Hepatocyte (in vitro differentiated cells): ENCODE measurements around the gene TCN2. TPM values are rescaled to one million over a fixed set of nuclear protein-coding genes. Genes with fewer than 3 reads are reported as not detected.
"Not testable (repeated sequence)": the region's sequence is repeated elsewhere in the genome, so short reads cannot be mapped to it uniquely, and the experiment has no call there.

ENCODE experiments used
- DNase-seq: peaks from one replicate; pipeline ENCODE4 v3.0.0-alpha.2; 2016; ENCODE audit warnings: low spot score
- H2AFZ ChIP-seq: fragments of 200-600 bp; sonication (generic); 2 replicates; pipeline ENCODE4 v1.6.0; 2016; ENCODE audit warnings: antibody characterized with exemption, mild to moderate bottlenecking
- H3K27ac ChIP-seq: fragments of 200-600 bp; sonication (generic); 2 replicates; pipeline ENCODE4 v1.5.1; 2016; ENCODE audit warnings: mild to moderate bottlenecking
- H3K27me3 ChIP-seq: fragments of 200-600 bp; sonication (generic); 2 replicates; pipeline ENCODE4 v1.6.1; 2016
- H3K36me3 ChIP-seq: fragments of 200-600 bp; sonication (generic); replicated peaks from 2 replicates; pipeline ENCODE4 v1.5.1; 2016; ENCODE audit warnings: low read depth; ENCODE audit not compliant: insufficient read depth
- H3K4me1 ChIP-seq: fragments of 200-600 bp; sonication (generic); 2 replicates; pipeline ENCODE4 v1.5.1; 2016; ENCODE audit warnings: mild to moderate bottlenecking, moderate library complexity; ENCODE audit not compliant: insufficient read depth
- H3K4me2 ChIP-seq: fragments of 200-600 bp; sonication (generic); 2 replicates; pipeline ENCODE4 v1.6.0; 2016
- H3K4me3 ChIP-seq: fragments of 200-600 bp; sonication (generic); 2 replicates; pipeline ENCODE4 v1.5.1; 2016; ENCODE audit warnings: mild to moderate bottlenecking
- H3K79me2 ChIP-seq: fragments of 200-600 bp; sonication (generic); 2 replicates; pipeline ENCODE4 v1.6.0; 2017; ENCODE audit warnings: mild to moderate bottlenecking
- H3K9me2 ChIP-seq: fragments of 200-600 bp; sonication (generic); replicated peaks from 2 replicates; pipeline ENCODE4 v1.6.0; 2017; ENCODE audit warnings: mild to moderate bottlenecking; ENCODE audit not compliant: insufficient read depth
- H3K9me3 ChIP-seq: fragments of 200-600 bp; sonication (generic); 2 replicates; pipeline ENCODE4 v1.5.1; 2016; ENCODE audit warnings: low read depth, mild to moderate bottlenecking
- H4K20me1 ChIP-seq: fragments of 200-600 bp; sonication (generic); 2 replicates; pipeline ENCODE4 v1.6.0; 2016; ENCODE audit warnings: mild to moderate bottlenecking; ENCODE audit not compliant: insufficient read depth, poor library complexity, severe bottlenecking
- EZH2 ChIP-seq: fragments of 200-600 bp; sonication (generic); IDR thresholded peaks from 2 replicates; pipeline ENCODE4 v1.6.1; 2016; ENCODE audit warnings: antibody characterized with exemption, mild to moderate bottlenecking, borderline replicate concordance
- EZH2phosphoT487 ChIP-seq: fragments of 200-600 bp; sonication (generic); IDR thresholded peaks from one replicate; pipeline ENCODE4 v1.6.1; 2018; ENCODE audit warnings: antibody characterized with exemption, mild to moderate bottlenecking, low read depth, moderate library complexity; ENCODE audit not compliant: unreplicated experiment, severe bottlenecking
- WGBS: methylation state at CpG from one replicate; pipeline ENCODE4 v1.1.6; 2016; ENCODE audit warnings: low lambda C conversion rate; ENCODE audit errors: missing lambda C conversion rate; 5-methylcytosine and 5-hydroxymethylcytosine counted together
- polyA plus RNA-seq: library from polyadenylated mRNA; unstranded; fragments of >200 nt; fragmentation: Nextera tagmentation; extraction: Ambion mirVana; gene quantifications from 2 replicates; pipeline ENCODE4 v1.2.1, GENCODE V29; 2016
- total RNA-seq: library from RNA; depleted of rRNA; stranded (reverse); fragments of >200 nt; gene quantifications from 2 replicates; pipeline ENCODE4 v1.2.3, GENCODE V29; 2014
- TF ChIP-seq, protein P1 (sequence below): fragments of 200-600 bp; sonication (generic); IDR thresholded peaks from 2 replicates; pipeline ENCODE4 v1.5.1; 2016; ENCODE audit warnings: antibody characterized with exemption, mild to moderate bottlenecking; ENCODE audit not compliant: poor library complexity

The TCN2 gene
- total and polyA plus RNA-seq, 2 experiments from 2014 or later: 28.8 to 39.3 TPM

DNA sequence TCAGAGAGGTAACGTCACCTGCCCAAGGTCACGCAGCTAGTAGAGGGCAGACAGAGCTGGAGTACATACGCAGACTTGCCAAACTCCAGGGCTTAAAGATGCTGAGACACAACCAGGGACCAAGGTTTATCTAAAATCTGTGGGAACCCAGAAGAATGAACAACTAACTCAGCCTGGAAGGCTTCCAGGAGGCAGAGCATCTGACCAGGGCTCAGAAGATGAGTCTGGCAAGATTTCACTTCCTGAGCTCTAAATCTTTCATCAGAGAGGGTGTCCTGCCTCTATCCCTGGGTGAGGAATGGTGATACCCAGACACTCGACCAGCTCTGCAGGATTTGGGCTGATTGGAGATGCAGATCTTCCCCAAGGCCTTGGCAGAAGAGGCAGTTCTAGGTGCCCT lies 41.6 kb upstream of the TCN2 start:
- TF ChIP-seq, protein P1, sequence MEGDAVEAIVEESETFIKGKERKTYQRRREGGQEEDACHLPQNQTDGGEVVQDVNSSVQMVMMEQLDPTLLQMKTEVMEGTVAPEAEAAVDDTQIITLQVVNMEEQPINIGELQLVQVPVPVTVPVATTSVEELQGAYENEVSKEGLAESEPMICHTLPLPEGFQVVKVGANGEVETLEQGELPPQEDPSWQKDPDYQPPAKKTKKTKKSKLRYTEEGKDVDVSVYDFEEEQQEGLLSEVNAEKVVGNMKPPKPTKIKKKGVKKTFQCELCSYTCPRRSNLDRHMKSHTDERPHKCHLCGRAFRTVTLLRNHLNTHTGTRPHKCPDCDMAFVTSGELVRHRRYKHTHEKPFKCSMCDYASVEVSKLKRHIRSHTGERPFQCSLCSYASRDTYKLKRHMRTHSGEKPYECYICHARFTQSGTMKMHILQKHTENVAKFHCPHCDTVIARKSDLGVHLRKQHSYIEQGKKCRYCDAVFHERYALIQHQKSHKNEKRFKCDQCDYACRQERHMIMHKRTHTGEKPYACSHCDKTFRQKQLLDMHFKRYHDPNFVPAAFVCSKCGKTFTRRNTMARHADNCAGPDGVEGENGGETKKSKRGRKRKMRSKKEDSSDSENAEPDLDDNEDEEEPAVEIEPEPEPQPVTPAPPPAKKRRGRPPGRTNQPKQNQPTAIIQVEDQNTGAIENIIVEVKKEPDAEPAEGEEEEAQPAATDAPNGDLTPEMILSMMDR: no peak
- TF ChIP-seq EZH2: no peak
- Histone ChIP-seq H3K79me2 (peaks cover 4% of the 10 kb centered on the region), H2AFZ (no peak overlapping the region), H3K36me3 (no peaks in the 10 kb centered on the region), H3K4me2 (no peak overlapping the region), H3K27me3 (no peaks in the 10 kb centered on the region), H3K4me3 (no peak overlapping the region), H3K9me3 (no peaks in the 10 kb centered on the region), H3K9me2 (no peaks in the 10 kb centered on the region), H4K20me1 (no peaks in the 10 kb centered on the region), H3K27ac (peak overlapping the region; percentile 43), H3K4me1 (peaks cover 7% of the 10 kb centered on the region)
- no peak for DNase-seq
- 80% methylated on average over 4 of the region's 4 CpGs for WGBS

DNA sequence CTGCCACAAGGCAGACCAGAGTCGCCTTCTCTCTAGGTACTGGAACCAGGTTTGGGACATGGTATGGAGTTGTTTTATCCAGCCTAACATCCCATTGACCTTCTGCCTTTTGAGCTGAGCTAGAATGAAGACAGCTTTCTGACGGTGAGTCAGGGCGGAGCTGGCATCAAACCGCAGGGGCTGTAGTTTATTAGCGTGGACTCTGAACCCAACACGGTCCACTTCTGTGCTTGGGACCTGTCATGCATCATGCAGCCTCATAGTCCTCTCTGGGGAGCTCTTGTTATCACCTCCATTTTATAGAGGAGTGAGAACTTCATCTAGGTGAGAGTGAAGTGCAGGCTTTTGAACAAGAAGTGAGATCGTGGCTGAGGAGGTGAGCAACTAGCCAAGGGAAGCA lies 40.8 kb upstream of the TCN2 start:
- 56% methylated on average over 7 of the region's 7 CpGs for WGBS
- Histone ChIP-seq H3K27ac (peak overlapping the region; percentile 76), H3K79me2 (peaks cover 5% of the 10 kb centered on the region), H3K4me3 (no peak overlapping the region), H2AFZ (no peak overlapping the region), H3K9me2 (no peaks in the 10 kb centered on the region), H3K36me3 (no peaks in the 10 kb centered on the region), H4K20me1 (no peaks in the 10 kb centered on the region), H3K4me2 (peak overlapping the region; percentile 7), H3K4me1 (peaks cover 7% of the 10 kb centered on the region), H3K27me3 (no peaks in the 10 kb centered on the region), H3K9me3 (no peaks in the 10 kb centered on the region)
- no peak for TF ChIP-seq EZH2phosphoT487
- TF ChIP-seq EZH2: no peak
- peak; percentile 82 for DNase-seq

DNA sequence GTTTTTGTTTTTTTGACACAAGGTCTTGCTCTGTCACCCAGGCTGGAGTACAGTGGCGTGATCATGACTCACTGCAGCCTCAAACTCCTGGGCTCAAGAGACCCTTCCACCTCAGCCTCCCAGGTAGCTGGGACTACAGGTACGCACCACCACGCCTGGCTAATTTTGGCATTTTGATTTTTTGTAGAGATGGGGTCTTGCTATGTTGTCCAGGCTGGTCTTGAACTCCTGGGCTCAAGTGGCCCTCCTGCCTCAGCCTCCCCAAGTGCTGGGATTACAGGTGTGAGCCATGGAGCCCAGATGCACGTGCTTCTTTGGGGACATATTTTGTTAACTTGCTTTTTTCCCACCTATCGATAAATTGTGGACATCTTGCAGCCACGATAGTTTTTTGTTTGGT lies 39.7 kb upstream of the TCN2 start:
- not testable (repeated sequence) for DNase-seq, H2AFZ ChIP-seq, H3K27ac ChIP-seq, H3K27me3 ChIP-seq, H3K4me1 ChIP-seq, H3K4me2 ChIP-seq, H3K36me3 ChIP-seq, H3K9me3 ChIP-seq, H4K20me1 ChIP-seq, H3K79me2 ChIP-seq, H3K9me2 ChIP-seq, H3K4me3 ChIP-seq
- 93% methylated on average over 6 of the region's 6 CpGs for WGBS

DNA sequence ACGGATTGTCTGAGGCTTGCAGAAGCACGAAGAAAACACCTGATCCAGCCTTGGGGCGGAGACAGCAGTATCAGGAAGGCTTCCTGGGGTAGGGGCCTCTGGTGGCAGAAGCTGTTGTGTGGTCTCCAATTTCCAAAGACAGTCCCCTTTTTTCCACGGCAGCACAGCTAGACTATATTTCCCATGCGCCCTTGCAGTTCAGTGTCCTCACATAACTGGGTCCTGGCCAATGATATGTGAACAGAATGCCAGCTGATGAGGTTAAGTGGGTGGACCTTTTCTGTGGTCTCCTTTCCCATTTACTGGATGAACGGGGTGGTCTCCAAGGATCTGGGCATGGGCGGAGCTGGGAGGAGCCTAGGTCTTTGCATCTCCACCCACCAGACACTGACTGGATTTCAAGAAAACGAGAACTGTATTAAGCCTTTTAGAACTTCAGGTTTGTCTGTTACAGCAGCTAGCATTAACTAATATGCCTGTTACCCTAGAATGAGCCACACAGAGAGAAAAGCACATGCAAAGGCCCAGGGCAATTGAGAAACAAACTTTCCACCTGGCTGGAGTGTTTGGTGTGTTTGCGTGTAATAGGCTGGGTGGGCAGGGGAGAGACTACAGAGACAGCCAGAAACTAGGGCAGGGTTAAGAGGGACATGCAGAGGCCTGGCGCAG lies 38.7 kb upstream of the TCN2 start:
- no peaks in the 10 kb centered on the region for H3K9me3 ChIP-seq
- no peak overlapping the region for H3K27ac ChIP-seq
- WGBS: 77% methylated on average over 10 of the region's 10 CpGs

More for the DNA sequence above, 38.7 kb upstream of the TCN2 start:
- peaks cover 5% of the 10 kb centered on the region for H3K79me2 ChIP-seq
- no peaks in the 10 kb centered on the region for H3K36me3 ChIP-seq
- TF ChIP-seq EZH2 (no peak), EZH2phosphoT487 (no peak)
- TF ChIP-seq, protein P1: no peak
- no peak overlapping the region for H3K4me3 ChIP-seq
- H3K4me2 ChIP-seq: no peak overlapping the region
- no peak for DNase-seq
- peaks cover 9% of the 10 kb centered on the region for H3K4me1 ChIP-seq
- no peak overlapping the region for H2AFZ ChIP-seq
- H3K27me3 ChIP-seq: no peaks in the 10 kb centered on the region
- no peaks in the 10 kb centered on the region for H3K9me2 ChIP-seq
- no peaks in the 10 kb centered on the region for H4K20me1 ChIP-seq
